HL-60 (cell line): ENCODE measurements around the gene P2RY4.

ENCODE experiments used
- POLR2AphosphoS5 ChIP-seq: IDR thresholded peaks from 2 replicates; pipeline ENCODE4 v1.6.1; 2012; ENCODE audit warnings: low read depth
- SPI1 ChIP-seq: IDR thresholded peaks from 2 replicates; pipeline ENCODE4 v1.6.1; 2012; ENCODE audit warnings: low read depth, mild to moderate bottlenecking, borderline replicate concordance
- TF ChIP-seq, protein P1 (sequence below): IDR thresholded peaks from one replicate; pipeline ENCODE4 v1.5.1; 2011; ENCODE audit warnings: low read length, control low read depth, inconsistent platforms; ENCODE audit not compliant: insufficient read depth
- TF ChIP-seq, protein P2 (sequence below): IDR thresholded peaks from 2 replicates; pipeline ENCODE4 v1.6.1; 2012; ENCODE audit warnings: low read depth; ENCODE audit not compliant: insufficient replicate concordance

DNA sequence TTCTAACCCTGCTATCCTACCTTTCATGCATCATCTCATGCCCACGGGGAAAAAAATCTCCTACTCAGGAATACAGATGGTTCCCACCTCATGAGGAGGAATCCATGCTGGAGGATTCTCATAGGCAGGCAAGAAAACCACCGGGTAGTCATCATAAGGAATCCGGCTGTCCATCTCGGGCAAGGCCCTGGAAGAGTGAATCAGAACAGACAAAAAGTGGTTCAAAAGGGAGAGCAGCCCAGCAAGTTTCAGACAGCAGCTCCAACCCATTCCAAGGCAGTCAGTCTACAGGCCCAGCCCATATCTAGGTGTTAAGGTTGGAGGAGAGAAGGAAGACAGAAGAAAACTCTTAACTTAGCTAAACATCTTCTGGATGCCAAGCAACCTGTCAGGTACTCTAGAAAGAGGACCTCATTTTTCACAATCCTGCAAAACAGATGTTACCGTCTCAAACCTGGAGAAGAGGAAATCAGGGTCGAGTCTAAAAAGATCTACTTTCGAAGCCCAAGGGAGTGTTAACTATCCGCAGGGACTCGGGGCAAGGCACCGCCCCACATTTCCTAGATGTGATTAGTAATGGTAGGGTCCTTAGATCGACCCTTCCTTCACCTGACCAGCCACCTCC, 29.3 kb upstream of the P2RY4 start:
- TF ChIP-seq, protein P1, sequence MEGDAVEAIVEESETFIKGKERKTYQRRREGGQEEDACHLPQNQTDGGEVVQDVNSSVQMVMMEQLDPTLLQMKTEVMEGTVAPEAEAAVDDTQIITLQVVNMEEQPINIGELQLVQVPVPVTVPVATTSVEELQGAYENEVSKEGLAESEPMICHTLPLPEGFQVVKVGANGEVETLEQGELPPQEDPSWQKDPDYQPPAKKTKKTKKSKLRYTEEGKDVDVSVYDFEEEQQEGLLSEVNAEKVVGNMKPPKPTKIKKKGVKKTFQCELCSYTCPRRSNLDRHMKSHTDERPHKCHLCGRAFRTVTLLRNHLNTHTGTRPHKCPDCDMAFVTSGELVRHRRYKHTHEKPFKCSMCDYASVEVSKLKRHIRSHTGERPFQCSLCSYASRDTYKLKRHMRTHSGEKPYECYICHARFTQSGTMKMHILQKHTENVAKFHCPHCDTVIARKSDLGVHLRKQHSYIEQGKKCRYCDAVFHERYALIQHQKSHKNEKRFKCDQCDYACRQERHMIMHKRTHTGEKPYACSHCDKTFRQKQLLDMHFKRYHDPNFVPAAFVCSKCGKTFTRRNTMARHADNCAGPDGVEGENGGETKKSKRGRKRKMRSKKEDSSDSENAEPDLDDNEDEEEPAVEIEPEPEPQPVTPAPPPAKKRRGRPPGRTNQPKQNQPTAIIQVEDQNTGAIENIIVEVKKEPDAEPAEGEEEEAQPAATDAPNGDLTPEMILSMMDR: no peak
- TF ChIP-seq POLR2AphosphoS5 (no peak), SPI1 (no peak)
- TF ChIP-seq, protein P2, sequence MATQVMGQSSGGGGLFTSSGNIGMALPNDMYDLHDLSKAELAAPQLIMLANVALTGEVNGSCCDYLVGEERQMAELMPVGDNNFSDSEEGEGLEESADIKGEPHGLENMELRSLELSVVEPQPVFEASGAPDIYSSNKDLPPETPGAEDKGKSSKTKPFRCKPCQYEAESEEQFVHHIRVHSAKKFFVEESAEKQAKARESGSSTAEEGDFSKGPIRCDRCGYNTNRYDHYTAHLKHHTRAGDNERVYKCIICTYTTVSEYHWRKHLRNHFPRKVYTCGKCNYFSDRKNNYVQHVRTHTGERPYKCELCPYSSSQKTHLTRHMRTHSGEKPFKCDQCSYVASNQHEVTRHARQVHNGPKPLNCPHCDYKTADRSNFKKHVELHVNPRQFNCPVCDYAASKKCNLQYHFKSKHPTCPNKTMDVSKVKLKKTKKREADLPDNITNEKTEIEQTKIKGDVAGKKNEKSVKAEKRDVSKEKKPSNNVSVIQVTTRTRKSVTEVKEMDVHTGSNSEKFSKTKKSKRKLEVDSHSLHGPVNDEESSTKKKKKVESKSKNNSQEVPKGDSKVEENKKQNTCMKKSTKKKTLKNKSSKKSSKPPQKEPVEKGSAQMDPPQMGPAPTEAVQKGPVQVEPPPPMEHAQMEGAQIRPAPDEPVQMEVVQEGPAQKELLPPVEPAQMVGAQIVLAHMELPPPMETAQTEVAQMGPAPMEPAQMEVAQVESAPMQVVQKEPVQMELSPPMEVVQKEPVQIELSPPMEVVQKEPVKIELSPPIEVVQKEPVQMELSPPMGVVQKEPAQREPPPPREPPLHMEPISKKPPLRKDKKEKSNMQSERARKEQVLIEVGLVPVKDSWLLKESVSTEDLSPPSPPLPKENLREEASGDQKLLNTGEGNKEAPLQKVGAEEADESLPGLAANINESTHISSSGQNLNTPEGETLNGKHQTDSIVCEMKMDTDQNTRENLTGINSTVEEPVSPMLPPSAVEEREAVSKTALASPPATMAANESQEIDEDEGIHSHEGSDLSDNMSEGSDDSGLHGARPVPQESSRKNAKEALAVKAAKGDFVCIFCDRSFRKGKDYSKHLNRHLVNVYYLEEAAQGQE: no peak
